Glomerular visceral epithelial cell (primary cell): Measurements from ENCODE around the gene SPON1.
A peak's percentile ranks its signal among the peaks of the same experiment; 100 is the strongest.

Experiments
- DNase-seq: peaks from one replicate; pipeline ENCODE4 v3.0.0-alpha.2; 2016; ENCODE audit errors: extremely low spot score

SPON1 gene

DNA sequence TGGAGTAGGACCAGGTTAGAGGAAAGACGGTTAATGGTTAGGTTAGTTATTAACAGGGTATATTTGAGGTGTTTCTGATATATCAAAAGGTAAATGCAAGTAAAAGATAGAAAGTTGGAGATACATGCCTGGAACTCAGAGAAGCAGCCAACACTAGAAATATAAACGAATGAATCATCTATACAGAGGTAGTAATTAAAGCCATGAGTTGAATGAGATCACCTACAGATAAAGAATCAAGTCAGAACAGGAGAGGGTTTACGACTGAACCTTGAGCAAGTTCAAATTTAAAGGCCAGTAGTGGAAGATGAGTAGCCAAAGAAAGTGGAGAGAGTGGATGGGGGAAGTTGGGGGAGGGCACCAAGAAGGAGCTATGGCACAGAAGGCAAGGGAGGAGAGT is 73.9 kb downstream of the SPON1 start:
- DNase-seq, result no peak

DNA sequence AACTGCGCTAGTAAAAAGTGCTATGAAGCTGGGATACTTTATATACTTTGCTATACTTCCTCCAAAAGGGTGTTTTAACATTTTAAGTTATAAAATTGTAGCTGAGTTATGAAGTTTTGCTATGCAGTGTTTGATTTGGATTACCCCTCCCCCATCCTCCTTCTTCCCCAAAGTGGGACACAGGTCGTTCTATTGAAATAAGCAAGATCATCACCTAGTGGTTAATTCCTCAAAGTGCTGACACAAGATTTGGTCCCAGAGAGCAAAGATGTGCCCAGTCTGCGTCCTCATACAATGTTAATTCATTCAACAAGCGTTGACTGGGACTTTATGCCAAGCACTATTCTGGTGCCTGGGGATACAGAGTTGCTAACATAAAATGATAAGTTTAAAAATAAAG is 78.5 kb downstream of the SPON1 start:
- DNase-seq, result no peak

DNA sequence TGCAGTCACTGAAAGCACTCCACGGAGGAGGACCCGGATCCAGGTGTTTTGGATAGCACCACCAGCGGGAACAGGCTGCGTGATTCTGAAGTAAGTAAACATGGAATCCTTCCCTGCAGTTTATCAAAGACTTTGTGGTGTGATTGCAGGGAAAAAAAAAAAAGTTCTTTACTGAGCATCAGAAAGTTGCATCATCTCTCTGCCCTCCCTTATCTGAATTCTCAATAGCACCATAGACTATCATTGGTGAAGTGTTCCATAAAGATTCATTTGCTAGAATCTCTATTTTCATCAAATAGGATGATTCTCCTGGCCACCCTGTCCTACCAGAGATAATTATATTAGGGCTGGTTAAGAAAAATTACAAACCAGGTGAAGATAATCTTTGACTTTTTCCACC is 79.0 kb downstream of the SPON1 start:
- DNase-seq, result no peak

DNA sequence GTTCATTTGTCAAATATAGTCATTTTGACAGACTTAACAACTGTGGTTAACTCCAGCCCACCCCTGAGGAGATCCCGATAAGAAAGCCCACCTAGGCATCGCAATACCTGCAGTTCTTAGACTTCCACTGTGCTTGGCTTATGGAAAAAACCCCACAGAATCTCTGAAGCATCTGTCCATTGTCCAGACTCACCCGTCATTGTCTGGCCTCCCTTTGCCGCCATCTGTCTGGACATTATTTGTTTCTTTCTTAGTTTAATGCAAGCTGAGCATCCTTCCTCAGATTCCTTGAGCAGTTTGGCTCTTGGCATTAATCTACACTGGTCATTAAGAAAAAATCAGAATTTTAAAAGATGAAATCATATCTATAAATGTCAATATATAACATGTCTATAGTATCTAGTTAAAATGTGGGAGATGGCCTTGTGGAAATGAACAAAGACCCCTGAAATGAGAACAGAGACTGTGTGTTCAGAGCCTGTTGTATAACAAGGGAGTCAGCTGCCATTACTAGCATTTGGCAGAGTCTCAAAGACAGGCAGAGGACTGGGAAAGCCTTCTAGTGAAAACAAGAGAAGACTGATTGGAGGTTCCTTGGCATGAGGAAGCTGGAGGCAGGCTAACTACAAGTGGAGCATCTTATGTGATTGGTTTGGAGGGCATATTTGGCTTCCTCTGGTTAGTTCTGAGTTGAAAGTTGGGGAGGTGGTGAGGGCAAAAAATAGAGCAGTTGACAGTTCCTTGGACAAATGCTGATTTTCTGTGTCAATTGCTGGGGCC is 80.4 kb downstream of the SPON1 start:
- no peak for DNase-seq

DNA sequence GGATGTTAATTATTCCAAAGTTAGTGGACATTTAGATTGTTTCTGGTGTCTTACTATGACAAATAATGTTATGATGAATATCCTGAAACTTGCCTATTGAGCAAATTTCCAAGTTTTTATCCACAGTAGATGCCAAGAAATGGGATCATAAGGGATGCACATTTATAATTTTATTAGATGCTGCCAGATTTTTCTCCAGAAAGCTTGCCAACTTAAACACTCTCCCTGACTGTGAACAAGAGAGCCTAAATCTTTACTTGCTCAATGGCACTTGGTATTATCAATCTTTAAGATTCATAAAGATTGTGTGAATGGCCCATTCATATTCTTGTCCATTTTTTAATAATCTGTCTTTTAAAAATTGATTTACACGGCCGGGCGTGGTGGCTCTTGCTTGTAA is 82.4 kb downstream of the SPON1 start:
- no peak for DNase-seq

DNA sequence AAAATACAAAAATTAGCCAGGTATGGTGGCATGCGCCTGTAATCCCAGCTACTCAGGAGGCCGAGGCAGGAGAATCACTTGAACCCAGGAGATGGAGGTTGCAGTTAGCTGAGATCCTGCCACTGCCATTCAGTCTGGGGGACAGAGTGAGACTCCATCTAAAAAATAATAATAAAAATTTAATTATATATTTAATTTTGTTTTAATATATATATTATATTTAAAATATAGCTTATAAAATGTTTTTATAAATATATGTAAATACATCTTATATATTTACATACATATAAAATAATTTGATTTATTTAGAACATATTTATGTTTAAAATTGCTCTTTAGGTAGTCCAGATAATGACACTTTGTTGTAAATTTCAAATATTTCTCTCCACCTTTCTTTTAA is 82.9 kb downstream of the SPON1 start:
- DNase-seq, result no peak

DNA sequence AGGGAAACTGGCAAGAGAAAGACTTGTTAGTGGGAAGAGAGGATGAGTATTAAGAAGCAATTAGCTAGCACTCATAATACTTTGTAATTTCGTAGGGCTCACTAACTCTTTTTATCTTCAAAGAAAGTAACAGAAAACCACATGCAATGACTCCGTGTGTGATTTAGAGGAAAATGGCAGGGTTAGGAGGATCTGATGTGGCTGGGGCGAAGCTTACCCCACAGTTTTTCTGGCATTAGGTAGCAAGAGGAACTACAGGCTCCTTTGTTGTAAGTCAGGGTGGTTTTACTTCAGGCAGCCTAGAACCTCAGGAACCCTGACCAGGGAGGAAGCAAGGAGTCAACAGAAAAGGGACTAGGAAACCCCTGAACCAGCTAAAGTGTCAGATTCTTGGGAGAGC is 89.7 kb downstream of the SPON1 start:
- DNase-seq, result no peak

DNA sequence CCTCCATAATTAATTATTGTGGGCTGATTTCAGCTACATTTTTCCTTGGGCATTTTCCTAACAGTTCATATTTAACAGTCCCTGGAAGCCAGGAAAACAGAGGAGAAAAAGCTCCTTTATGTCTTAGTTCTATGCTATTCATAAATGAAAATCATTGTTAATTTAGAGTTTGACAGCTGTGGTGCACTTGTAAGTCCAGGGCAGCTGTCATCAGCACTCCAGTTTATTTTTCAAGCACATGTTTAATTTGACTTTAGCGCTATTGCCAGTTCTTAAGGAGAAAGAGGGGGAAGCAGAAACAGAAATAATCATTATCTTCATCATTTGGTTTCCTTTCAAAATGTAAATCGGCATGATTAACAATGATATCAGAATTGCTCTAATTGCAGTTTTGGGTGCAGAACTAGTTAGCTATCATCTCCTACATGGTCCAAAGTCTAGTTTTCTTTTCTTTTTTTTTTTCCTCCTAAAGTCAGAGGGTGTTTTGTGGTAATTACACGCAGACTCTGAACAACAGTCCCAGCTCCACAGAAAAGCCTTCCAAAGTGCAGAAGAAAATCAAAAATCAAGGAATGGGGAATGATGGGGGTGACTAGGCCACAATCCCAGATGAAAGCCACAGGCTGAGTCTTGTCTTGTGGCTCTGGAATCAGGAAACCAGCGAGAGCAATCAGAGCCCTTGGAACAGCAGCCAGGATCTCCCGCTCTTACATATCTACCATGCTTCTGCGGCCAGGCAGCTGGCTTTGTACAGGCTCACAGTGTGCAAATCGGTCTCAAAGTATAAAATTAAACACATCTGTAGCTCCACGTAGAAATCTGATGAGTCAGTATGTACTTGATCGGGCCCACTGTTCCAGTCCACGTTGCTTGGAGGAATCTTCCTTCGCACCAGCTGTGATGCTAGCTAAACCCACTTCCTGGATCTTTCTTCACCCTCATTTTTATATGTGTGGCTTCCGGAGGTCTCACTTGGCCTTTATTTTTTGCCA is 91.9 kb downstream of the SPON1 start:
- no peak for DNase-seq

DNA sequence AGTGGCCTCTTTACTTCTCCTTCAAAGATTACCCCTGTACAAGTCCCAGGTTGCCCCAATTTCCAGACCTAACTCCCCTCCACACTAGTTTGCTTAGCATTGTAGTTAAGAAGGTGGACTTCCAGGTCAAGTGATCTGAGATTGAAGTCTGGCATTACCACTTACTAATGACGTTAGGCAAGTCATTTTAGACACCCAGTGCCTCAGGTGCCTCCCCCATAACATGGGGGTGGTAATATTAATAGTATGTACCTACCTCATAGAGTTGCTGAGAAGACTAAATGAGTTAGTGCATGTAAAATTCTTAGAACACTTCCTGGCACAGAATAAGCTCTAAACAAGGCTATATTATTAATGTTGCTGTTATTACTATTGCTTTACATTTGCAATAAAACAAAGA is 93.4 kb downstream of the SPON1 start:
- DNase-seq, result no peak

DNA sequence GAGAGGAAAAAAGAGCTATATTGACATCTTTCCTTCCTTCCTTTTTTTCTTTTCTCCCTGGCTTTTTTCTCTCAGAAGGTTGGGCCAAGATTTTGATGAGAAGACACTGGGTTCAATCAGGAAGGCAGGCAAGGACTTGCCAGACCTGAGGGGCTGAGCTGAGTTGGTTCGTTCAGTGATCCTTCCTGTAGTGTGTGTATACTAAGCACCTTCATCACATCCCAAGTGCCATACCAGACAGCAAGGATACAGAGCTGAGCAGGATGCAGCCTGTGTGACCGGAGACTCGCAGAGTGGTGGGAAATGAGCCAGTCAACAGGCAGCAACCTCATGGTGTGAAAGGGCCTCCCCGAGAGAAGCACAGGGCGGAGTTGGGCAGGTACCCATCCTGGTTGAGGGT is 95.5 kb downstream of the SPON1 start:
- DNase-seq, result no peak

DNA sequence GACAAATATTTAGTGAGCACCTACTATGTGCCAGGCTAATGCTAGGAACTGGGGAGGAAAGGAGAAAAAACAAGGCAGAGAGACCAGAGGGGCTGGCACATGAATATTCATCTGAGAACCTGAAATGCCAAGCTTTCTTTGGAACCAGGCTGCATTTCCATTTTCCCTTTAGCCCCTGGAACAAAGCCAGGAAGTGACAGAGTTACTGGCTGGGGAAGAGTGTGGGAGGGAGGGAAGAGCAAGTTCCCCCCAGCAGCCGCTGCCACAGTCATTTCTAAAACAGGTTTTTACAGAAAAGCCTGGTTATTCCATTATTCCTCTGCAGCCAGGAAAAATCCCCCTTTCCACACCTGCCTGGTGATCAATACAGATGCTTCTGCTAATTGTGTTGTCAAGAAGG is 97.0 kb downstream of the SPON1 start:
- DNase-seq, result no peak

DNA sequence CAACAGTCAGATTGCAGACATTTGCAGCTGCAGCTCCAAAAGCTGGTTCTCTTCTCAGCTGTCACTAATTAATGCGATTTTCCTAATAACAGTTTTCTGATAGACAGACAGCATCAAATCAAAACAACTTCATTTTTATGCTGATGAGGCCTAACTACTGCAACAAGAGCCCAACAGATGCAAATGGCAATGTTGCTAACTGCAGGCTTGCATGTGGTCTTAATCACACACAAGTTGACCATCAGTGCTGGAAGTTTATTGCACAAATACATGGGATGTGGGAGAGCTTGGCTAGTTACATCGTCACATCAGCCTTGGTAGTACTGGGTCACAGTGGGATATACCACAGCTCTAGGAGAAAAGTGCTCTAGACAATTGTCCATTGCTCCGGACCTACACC is 99.2 kb downstream of the SPON1 start:
- no peak for DNase-seq

DNA sequence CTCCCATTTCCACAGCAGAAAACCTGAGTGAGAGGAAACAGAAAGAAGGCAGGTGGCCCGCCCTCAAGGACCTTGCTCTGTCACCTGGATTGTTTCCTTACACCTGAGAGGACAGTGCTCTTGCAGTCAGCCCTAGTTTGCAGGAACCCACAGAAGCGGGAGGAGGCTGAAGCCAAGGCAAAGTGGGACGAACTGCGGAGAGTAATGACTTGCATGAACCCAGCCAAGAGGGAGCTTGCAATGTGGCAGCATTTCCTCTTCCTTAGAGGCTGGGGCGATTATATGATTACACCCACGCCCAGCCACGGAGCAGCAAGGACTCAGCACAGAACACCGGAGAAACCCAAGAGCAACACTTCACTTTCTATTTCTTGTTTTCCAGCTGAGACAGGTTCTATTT is 102.6 kb downstream of the SPON1 start:
- DNase-seq, result no peak

DNA sequence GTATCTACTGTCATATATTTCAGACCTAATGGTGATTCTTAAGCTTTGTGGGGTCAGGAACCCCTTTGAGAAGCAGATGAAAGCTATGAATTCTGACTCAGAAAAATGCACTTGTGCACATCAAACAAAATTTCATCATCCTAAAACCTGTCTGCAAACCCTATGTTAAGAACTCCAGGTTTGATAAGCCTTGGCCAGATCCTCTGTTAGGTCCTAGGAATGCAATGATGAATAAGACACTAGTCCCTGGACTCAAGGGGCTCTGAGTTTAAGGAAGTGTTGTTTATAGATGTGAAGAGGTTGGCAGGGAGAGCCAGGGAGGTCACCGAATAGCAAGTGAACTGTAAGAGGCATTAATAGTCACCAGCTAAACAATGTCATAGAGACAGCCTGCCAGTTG is 103.2 kb downstream of the SPON1 start:
- DNase-seq, result no peak

DNA sequence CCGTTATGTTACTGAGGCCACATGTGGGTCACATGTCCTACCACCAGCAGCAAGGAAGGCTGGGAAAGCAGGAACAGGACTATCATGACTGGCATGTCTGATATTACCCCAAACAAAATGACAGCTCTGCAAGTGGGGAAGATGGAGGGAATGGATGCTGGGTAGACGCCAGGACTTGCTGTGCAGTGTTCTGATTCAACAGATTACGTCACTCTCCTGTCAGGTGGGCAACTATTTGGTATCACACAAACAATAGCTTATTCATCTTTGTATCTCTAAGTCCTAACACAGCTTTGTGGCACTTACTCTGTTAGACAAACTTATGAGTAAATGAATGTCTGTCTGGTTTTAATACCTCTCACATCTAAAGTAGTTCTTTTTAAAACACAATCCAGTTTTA is 105.2 kb downstream of the SPON1 start:
- no peak for DNase-seq

DNA sequence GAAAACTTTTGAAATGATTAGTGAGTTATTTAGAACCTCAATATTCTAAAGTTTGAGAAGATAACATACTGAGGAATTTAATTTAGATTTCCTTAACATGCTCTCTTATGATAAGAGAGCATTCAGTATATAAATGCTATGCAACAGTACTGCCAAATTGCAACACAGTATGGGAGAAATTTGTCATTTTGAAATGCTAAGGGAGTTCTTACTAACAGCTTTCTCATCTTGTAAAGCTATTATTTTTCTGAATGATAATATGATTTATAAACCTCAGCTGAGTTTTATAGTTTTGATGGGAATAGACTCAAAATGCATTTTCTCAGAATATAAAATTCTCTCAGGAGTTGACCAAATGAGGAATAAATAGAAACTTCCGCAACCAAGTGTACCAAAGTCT is 108.4 kb downstream of the SPON1 start:
- no peak for DNase-seq

DNA sequence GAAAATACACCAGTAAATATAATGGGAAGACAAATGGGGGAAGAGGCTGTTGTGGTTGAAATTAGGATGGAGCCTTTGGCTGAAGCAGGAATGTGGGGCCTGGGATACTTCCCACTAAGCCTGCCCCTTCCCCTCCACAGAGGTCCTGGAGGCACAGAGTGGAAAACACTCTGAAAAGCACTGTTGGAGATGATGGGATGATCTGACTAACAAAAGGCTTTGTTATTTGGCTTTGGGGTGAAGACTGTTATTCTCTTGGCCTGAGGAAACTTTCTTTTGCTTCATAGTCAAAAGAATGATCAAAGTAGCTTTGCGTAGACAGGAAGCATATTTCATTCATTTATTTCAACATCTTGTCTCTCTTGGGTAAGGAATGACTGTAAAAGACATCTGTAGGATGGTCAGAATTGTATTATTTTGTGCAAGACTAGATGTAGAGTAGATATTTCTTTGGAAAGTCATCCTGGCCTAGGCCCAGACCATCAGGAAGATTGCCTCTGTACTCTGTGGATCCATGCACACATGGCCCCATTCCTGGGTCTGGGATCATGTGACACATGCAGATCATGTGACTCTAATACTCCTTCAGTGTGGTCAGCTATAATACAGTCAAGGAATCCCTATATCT is 111.4 kb downstream of the SPON1 start:
- DNase-seq, result no peak

DNA sequence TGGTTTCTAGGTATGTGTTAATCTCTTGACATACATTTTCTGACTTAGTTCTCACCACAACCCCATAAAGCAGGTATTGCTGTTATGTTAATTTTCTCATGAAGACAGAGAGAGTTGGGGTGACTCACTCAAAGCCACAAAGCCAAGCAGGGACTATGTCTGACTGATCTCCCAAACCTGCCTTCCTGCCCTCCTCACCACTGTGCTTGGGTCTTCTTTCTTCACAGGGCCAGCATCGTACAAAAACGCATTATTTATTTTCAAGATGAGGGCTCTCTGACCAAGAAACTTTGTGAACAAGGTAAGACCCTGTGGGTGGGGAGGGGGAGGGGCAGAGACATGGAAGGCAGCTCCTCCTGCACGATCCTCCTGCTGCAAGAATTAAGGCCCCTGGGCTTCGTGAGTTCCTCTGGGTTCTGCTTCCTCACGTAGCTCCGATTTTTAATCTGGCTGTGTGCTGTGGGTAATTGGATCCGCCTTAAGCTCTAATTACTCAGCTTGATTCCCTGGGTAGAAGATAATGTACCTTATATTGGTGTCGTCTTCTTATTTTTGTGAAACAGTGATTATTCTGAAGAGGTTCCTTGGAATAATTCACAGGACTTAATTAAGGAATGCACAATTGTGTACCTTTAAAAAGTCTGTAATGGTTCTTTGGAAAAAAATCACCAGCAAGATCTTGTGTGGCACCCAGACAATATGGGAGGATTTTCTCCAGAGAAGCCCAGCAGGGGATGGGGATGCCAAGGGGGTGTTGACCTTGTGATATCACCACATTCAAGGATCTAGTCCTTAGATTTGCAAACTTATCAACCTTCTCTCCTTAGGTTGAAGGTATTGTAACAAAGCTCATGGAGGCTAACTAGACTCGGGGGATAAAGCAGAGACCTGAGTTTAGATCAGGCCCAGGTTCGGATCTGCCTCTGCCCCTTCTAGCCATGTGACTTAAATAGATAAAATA is 112.9 kb downstream of the SPON1 start:
- DNase-seq, result peak; percentile 21

DNA sequence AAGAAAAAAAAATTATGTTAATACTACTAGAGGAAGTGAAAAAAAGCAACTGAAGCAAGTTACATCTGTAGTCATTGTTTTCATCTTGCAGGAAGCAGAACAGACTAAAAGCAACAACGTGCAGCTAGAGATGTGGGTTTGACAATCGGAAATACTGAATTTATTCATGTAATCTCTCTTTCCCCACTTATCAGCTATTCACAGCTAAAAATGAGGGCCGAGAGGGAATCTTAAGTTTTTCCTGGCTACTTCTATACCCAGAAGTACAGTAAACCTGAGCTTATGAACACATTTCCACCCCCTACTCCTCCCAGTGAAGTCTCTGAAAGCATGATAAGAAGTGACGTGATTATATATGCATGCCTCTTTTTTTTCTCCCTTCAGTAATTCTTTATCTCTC is 116.5 kb downstream of the SPON1 start:
- DNase-seq, result no peak

DNA sequence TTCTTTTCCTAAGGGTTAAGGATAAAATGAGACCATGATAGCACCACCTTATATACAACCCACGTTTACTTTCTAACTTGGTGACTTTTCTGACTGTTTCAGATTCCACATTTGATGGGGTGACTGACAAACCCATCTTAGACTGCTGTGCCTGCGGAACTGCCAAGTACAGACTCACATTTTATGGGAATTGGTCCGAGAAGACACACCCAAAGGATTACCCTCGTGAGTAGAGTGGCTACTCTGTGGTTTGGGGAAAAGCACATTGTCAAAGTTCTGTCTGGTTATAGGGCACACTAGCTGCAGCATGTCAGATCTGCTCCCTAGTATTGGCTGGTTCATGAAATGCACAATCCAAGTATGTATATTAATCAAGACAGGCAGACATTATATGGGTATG is 117.3 kb downstream of the SPON1 start:
- no peak for DNase-seq

DNA sequence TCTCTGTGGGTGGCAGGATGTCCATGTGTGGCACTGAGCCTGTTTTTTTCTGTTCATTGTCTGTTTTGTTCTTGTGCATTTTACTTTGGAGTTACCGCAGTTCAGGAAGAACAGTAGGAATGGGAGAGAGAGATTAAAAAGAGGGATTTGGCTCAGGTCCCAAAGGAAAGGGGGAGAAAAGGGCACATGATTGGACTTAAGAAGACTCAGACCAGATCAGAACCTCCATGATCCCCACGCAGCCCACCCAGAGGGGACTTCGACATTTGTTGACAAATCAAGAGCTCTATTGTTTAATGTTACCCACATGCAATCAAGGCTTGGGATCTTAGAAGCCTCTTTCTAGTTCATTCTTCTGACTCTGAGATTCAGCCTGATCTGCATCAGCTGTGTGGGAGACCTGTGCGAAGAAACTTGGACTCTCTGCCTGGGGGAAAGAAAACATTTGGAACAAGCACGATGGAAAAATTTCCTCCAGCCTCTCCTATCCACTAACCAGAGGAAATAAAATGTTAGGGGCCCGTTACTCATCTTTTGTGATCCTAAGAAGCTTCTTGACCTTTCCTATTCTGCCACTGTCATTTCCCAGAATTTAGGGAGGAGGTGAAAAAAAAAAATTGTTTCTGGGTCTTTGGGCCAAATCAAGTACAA is 119.2 kb downstream of the SPON1 start:
- DNase-seq, result no peak
